Stomach smooth muscle (tissue), 2 donors: ENCODE results near the gene RARS1.

ENCODE experiments used
- H3K27ac ChIP-seq: one replicate; pipeline ENCODE4 v1.7.0; 2013; ENCODE audit warnings: mild to moderate bottlenecking, low read length, inconsistent platforms
- H3K27me3 ChIP-seq, 2 donors: one replicate each; pipeline ENCODE4 v1.7.0; 2013; ENCODE audit warnings: low read length in 2 of 2; ENCODE audit not compliant: insufficient read depth in 2 of 2, control insufficient read depth in 1 of 2
- H3K36me3 ChIP-seq, 2 donors: one replicate each; pipeline ENCODE4 v1.7.0; 2013; ENCODE audit warnings: low read length in 2 of 2; ENCODE audit not compliant: control insufficient read depth in 2 of 2, insufficient read depth in 2 of 2
- H3K4me1 ChIP-seq: one replicate; pipeline ENCODE4 v1.7.0; 2013; ENCODE audit warnings: low read length; ENCODE audit not compliant: control insufficient read depth, insufficient read depth
- H3K4me3 ChIP-seq, 2 donors: one replicate each; pipeline ENCODE4 v1.7.0; 2013; ENCODE audit warnings: low read length in 2 of 2
- H3K9ac ChIP-seq, 2 donors: one replicate each; pipeline ENCODE4 v1.7.0; 2013; ENCODE audit warnings: low read length in 2 of 2, mild to moderate bottlenecking in 1 of 2
- H3K9me3 ChIP-seq, 2 donors: one replicate each; pipeline ENCODE4 v1.7.0; 2013; ENCODE audit warnings: low read length in 2 of 2; ENCODE audit not compliant: control insufficient read depth in 2 of 2
- donor health status: healthy.
- donor health status: Pancreatic carcinoma.

Gene RARS1

DNA sequence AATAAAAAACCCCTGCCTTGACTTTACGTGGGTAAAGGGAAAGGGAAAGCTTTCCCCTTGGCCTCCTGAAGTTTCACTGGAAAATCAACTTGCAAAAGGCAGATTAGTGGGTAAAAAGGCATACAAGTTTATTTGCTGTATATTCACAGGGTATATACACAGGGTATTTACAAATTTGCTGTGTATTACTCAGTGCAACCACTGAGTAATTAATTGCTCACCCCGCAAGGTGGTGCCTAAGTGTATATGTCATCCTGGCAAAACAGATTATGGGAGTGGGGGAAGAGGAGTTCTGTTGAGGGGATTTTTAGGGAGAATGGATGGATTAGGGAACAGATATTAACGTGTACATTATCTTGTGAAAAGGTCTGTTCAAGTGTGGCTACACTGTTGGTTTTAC lies 7.1 kb upstream of the RARS1 start:
- Histone ChIP-seq H3K27me3 (no peaks in the 10 kb centered on the region), H3K4me3 (no peak overlapping the region), H3K9me3 (no peaks in the 10 kb centered on the region), H3K27ac (no peak overlapping the region), H3K4me1 (no peaks in the 10 kb centered on the region), H3K36me3 (no peaks in the 10 kb centered on the region), H3K9ac (no peak overlapping the region)

DNA sequence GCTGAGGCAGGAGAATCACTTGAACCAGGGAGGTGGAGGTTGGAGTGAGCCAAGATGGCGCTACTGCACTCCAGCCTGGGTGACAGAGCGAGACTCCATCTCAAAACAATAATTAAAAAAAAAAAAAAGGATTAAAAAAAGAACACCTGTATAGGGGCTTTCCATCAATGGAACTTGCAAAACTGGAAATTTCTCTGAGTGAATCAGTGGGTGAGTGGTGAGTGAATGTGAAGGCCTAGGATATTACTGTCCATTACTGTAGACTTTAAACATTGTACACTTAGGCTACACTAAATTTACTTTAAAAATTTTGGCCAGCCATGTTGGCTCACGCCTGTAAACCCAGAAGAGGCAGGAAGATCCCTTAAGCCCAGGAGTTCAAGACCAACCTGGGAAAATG lies 5.7 kb upstream of the RARS1 start:
- H3K27ac ChIP-seq: no peak overlapping the region
- no peak overlapping the region for H3K9ac ChIP-seq
- no peaks in the 10 kb centered on the region for H3K36me3 ChIP-seq
- H3K9me3 ChIP-seq: no peaks in the 10 kb centered on the region
- no peak overlapping the region for H3K4me3 ChIP-seq
- no peaks in the 10 kb centered on the region for H3K4me1 ChIP-seq
- no peaks in the 10 kb centered on the region for H3K27me3 ChIP-seq

DNA sequence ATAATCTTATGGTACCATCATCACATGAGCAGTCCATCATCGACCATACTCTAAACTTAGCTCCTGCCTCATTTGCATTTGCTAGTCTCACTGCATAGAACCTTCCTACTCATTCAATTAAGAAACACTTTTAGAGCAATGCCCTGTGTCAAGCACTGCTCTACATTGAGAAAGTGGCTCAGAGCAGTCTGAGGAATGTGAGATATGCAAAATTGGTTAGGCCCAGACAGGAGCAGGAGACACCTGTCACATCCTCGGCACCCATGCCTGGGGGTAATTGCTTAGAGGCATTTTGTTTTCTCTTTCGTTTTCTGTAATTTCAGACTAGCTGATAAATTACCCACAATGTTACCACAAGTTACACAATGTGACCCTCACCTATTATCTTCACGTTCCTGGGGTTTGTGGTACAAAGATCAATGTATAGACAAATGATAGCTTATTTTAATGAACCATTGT lies 4.9 kb upstream of the RARS1 start:
- no peak overlapping the region for H3K4me3 ChIP-seq
- peaks cover 4% of the 10 kb centered on the region for H3K4me1 ChIP-seq
- H3K9ac ChIP-seq: no peak overlapping the region
- H3K27me3 ChIP-seq: no peaks in the 10 kb centered on the region
- no peaks in the 10 kb centered on the region for H3K36me3 ChIP-seq
- H3K27ac ChIP-seq: no peak overlapping the region
- no peaks in the 10 kb centered on the region for H3K9me3 ChIP-seq

DNA sequence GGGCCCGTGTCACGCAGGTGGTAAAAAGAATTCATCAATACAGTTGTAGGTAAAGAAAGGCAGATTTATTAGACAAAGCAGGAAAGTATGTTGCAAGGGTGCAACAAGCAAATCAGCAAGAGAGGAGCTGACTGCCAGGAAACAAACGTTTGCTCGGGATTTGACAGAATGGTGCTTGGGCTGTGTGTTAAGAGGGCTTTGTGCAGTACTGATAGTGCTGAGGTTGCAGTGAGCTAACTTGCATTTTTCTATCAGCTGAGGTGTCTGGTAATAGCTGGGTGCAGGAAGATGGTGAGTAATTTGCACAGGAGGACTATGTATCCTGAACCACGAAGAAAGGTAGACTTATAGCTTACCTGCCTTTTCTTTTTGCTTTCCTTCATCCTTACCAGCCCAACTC lies 3.9 kb upstream of the RARS1 start:
- Histone ChIP-seq H3K27ac (no peak overlapping the region), H3K4me1 (peaks cover 8% of the 10 kb centered on the region), H3K4me3 (no peak overlapping the region), H3K9ac (no peak overlapping the region), H3K36me3 (no peaks in the 10 kb centered on the region), H3K27me3 (no peaks in the 10 kb centered on the region), H3K9me3 (no peaks in the 10 kb centered on the region)

DNA sequence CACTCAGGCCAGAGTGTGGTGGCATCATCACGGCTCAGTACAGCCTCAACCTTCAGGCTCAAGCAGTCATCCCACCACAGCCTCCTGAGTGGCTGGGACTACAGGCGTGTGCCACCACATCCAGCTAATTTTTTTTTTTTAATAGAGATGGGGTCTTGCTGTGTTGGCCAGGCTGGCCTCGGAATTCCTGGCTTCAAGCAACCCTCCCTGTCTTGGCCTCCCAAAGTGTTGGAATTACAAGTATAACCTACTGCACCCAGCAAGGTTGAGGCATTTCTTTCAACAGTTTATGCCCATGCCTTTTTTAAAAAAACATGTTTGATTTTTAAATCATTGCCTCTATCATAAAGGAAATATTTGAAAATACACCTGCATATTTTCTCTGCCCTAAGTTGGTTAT lies 2.8 kb downstream of the RARS1 start:
- H3K36me3 ChIP-seq: peaks cover 30 to 44% of the 10 kb centered on the region in 2 donors
- no peaks in the 10 kb centered on the region for H3K9me3 ChIP-seq
- no peak overlapping the region for H3K4me3 ChIP-seq
- H3K4me1 ChIP-seq: peaks cover 10% of the 10 kb centered on the region
- no peaks in the 10 kb centered on the region for H3K27me3 ChIP-seq
- no peak overlapping the region for H3K9ac ChIP-seq
- no peak overlapping the region for H3K27ac ChIP-seq

DNA sequence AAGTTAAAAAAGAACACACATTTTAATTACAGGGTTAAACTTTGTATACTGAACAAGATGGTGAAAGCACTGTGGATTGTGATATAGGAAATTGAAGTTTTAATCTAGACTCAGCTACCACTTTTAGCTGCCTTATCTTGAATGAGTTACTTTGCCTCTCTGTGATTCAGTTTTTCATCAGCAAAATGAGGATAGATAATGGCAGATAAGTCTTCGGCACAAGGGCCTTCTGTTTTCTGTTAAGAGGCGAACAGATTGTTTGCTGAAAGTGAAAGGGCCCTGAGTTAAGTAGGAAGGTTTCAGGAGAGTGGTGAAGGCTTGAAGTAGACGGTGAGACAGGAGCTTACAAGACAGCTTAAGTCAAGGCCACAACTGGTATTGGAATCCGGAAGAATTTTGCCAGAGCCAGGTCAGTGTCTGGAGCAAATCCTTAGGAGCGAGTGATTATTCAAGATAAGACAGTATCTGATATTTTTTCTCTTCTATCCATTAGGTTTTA lies 7.8 kb downstream of the RARS1 start:
- H3K9ac ChIP-seq: no peak overlapping the region
- H3K9me3 ChIP-seq: no peaks in the 10 kb centered on the region
- H3K36me3 ChIP-seq: peaks cover 43 to 51% of the 10 kb centered on the region in 2 donors
- H3K27ac ChIP-seq: no peak overlapping the region
- H3K27me3 ChIP-seq: no peaks in the 10 kb centered on the region
- H3K4me1 ChIP-seq: no peaks in the 10 kb centered on the region
- no peak overlapping the region for H3K4me3 ChIP-seq

DNA sequence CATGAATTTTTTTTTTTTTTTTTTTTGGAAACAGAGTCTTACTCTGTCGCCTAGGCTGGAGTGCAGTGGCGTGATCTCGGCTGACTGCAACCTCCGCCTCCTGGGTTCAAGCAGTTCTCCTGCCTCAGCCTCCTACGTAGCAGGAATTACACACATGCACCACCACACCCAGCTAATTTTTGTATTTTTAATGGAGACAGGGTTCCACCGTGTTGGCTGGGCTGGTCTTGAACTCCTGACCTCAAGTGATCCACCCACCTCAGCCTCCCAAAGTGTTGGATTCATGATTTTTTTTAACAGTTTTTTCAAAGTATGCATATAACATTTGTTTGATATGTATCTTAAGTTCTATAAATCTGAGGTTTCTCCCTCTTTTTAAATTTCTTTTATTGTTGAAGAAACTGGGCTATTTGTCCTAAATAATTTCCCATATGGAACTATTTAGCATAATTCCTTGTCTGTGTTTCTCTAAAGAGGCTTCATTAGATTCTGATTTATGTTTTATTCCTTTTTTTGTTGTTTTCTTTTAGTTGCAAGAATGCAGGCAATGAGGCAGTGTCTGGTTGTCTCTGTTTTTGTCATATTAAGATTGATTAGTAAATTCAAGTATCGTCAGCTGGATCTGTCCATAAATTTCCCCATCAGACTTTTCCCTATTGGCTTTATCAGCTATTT lies 16.4 kb downstream of the RARS1 start:
- H3K36me3 ChIP-seq: peaks cover 21 to 36% of the 10 kb centered on the region in 2 donors
- no peak overlapping the region for H3K27ac ChIP-seq
- H3K9ac ChIP-seq: no peak overlapping the region
- no peak overlapping the region for H3K4me3 ChIP-seq
- no peaks in the 10 kb centered on the region for H3K27me3 ChIP-seq
- no peaks in the 10 kb centered on the region for H3K9me3 ChIP-seq
- no peaks in the 10 kb centered on the region for H3K4me1 ChIP-seq

DNA sequence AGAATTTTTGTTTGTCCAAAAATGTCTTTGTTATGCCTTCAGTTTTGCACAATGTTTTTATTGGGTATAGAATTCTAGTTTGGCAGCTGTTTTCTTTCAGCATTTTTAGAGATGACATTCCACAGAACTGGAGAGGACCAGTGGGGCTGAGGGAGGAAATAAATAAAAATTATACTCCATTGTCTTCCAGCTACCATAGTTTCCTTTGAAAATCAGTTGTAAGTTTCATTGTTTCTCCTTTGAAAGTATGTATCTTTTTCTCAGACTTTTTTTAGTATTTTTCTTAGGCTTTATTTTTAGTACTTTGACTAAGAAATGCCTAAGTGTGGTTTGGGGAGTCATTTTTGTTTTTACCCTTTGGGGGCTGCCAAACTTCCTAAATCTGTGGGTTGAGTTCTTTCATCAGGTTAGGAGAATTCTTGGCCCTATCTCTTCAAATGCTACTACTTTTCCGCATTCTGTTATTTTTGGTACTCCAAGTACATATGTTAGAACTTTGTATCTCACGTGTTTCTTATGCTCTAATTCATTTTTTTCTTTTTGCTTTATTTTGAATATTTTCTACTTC lies 27.7 kb downstream of the RARS1 start:
- Histone ChIP-seq H3K27ac (no peak overlapping the region), H3K9ac (no peak overlapping the region), H3K4me3 (no peak overlapping the region), H3K4me1 (no peaks in the 10 kb centered on the region), H3K27me3 (no peaks in the 10 kb centered on the region), H3K36me3 (peaks cover 58 to 63% of the 10 kb centered on the region in 2 donors), H3K9me3 (no peaks in the 10 kb centered on the region)

DNA sequence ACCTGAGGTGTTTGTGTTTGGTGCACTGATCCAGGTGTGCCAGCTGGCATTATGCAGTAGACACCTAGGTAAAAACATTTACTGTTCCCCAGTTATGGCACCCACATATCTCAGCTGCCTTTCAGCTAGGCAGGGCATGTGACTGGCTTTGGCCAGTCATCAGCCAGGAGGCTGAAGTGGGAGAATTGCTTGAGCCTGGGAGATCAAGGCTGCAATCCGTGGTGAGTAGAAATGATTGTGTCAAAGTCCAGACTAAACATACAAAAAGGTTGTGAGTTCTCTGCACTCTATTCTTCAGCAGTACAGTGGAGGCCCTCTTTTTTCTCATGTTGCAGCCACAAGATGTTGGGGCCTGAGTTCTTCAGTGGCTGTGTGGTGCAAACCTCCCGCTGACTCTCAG lies 39.6 kb downstream of the RARS1 start:
- peaks cover 8% of the 10 kb centered on the region for H3K4me1 ChIP-seq
- H3K27me3 ChIP-seq: peaks cover 12 to 17% of the 10 kb centered on the region in 2 donors
- no peak overlapping the region for H3K27ac ChIP-seq
- H3K4me3 ChIP-seq: no peak overlapping the region
- no peaks in the 10 kb centered on the region for H3K36me3 ChIP-seq
- no peak overlapping the region for H3K9ac ChIP-seq
- H3K9me3 ChIP-seq: no peaks in the 10 kb centered on the region

DNA sequence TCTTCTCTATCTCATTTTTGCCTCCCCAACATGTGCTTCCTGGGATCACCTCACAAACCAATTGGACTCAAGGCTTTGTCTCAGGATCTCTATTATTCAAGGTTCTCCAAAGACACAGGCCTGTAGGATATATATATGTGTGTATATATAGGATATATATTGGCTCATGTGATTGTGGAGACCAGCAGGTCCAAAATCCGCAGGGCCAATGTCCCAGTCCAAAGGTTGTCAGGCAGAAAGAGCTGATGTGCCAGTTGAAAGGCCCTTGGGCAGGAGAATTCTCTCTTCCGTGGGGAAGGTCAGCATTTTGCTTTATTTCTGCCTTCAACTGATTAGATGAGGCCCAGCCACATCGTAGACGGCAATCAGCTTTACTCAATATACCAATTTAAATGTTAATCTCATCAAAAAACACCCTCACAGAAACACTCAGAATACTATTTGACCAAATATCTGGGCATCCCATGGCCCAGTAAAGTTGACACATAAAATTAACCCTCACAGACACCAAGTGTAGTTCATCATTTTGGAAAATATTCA lies 41.6 kb downstream of the RARS1 start:
- no peaks in the 10 kb centered on the region for H3K9me3 ChIP-seq
- peaks cover 8% of the 10 kb centered on the region for H3K4me1 ChIP-seq
- no peak overlapping the region for H3K4me3 ChIP-seq
- H3K36me3 ChIP-seq: no peaks in the 10 kb centered on the region
- H3K27ac ChIP-seq: no peak overlapping the region
- H3K9ac ChIP-seq: no peak overlapping the region
- peaks cover 23 to 26% of the 10 kb centered on the region in 2 donors for H3K27me3 ChIP-seq
